ENCODE data around the gene PXMP4. TPM values are rescaled to one million over a fixed set of nuclear protein-coding genes. Genes with fewer than 3 reads are reported as not detected.

Gene PXMP4
- total RNA-seq, 1 donor from 2014 or later, result 35.6 TPM

- no peak overlapping the region for H3K4me3 ChIP-seq
- H3K27me3 ChIP-seq, result no peaks in the 10 kb centered on the region
- no peaks in the 10 kb centered on the region for H3K9me3 ChIP-seq
- intact Hi-C loops (cut with DNase I), result no loop called here
- H3K27ac ChIP-seq, result no peak overlapping the region
- no peaks in the 10 kb centered on the region for H3K4me1 ChIP-seq
- ATAC-seq (no peak), DNase-seq (no peak)
- H3K36me3 ChIP-seq, result peaks cover 59% of the 10 kb centered on the region
- TF ChIP-seq CTCF (IDR thresholded peaks at IDR 0.05), result no peak
Observed at GRCh38 chr20:33709398-33709797, 10.7 kb downstream of the PXMP4 start.

DNA sequence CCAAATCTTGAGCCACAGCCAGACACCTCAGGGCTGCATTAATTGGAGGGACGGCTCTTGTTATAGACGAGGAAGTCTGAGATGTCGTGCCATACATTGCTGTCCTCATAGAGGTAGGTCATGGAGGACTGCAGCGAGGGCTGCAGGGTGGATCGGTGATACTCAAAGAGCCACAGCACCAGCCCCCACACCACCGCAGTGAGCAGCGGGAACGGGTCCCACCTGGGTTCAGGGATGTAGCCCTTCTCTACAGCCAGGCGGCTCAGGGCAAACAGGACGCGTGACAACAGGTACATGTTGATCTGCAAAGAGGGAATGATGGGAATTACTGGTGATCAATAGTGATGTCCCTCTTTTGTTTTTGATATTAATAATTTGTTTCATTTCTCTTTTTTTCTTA is 12.4 kb downstream of the PXMP4 start:
- Histone ChIP-seq H3K9me3 (no peaks in the 10 kb centered on the region), H3K27me3 (no peaks in the 10 kb centered on the region), H3K27ac (no peak overlapping the region), H3K4me1 (no peaks in the 10 kb centered on the region), H3K36me3 (peaks cover 43% of the 10 kb centered on the region), H3K4me3 (no peak overlapping the region)
- intact Hi-C loops (cut with DNase I), result no loop called here
- ATAC-seq, result no peak
- no peak for TF ChIP-seq CTCF (IDR thresholded peaks at IDR 0.05)
- no peak for DNase-seq

DNA sequence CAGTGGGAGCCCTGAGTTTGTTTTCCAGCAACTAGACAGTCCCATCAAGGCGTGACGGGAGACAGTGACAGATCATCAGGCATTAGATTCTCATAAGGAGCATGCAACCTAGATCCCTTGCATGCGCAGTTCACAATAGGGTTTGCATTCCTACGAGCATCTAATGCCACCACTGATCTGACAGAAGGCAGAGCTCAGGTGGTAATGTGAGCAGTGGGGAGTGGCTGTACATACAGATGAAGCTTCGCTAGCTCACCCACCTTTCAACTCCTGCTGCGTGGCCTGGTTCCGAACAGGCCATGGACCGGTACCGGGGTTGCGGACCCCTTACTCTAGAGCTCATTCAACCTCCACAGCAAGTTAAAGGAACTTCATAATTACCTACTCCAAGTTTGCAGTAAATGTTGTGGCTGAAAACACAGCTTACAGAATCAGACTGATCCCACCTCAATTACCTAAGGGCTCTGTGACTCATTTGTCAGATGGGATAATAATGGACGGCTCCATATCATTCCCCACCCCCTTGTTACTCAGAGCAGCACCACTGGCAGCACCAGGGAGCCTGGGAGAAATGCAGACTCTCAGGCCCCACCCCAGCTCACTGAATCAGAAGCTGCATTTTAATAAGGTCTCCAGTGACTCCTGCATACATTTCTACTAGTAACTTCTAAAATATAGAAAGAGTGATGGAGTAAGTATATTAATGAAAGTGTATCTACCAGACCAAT is 15.7 kb downstream of the PXMP4 start:
- peaks cover 21% of the 10 kb centered on the region for H3K36me3 ChIP-seq
- no peak for ATAC-seq
- no peak overlapping the region for H3K27ac ChIP-seq
- intact Hi-C loops (cut with DNase I), result no loop called here
- no peak overlapping the region for H3K4me3 ChIP-seq
- no peaks in the 10 kb centered on the region for H3K4me1 ChIP-seq
- no peaks in the 10 kb centered on the region for H3K27me3 ChIP-seq
- H3K9me3 ChIP-seq, result no peaks in the 10 kb centered on the region
- DNase-seq, result no peak
- TF ChIP-seq CTCF (IDR thresholded peaks at IDR 0.05), result no peak

DNA sequence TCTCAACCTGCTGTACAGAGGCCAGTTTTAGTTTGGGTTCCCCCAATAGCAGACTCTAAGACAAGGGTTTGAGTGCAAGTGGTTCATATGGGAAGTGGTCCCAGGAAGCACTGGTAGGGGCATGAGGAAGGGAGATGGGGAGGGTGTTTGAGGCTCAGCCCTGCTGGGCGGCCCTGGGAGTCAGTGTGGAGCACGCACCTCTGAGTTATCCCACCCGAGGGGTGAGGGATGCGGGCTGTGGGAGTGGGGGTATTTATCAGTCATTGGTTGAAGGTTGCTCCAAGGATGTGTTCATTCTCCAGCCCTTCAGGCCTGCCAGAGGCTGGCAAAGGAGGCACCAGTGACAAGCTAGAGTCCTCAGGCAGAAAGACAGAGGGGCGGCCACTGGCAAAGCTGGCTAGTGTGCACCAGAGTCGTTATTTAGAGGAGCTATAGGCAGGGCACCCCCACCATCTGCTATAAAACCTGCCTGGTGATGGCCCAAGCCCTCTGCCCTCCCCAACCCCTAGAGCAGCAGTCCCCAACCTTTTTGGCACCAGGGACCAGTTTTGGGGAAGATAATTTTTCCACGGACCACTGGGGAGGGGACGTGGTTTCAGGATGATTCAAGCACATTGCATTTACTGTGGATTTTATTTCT is 16.5 kb downstream of the PXMP4 start:
- H3K27me3 ChIP-seq, result no peaks in the 10 kb centered on the region
- intact Hi-C loops (cut with DNase I), result no loop called here
- TF ChIP-seq CTCF (IDR thresholded peaks at IDR 0.05), result no peak
- H3K4me1 ChIP-seq, result no peaks in the 10 kb centered on the region
- no peak overlapping the region for H3K4me3 ChIP-seq
- ATAC-seq (no peak), DNase-seq (no peak)
- H3K9me3 ChIP-seq, result no peaks in the 10 kb centered on the region
- H3K36me3 ChIP-seq, result peaks cover 21% of the 10 kb centered on the region
- no peak overlapping the region for H3K27ac ChIP-seq

- ATAC-seq (peak; percentile 38), DNase-seq (no peak)
- no peak overlapping the region for H3K27ac ChIP-seq
Observed at GRCh38 chr20:33702861-33703260, 17.2 kb downstream of the PXMP4 start.

More at GRCh38 chr20:33702861-33703260, 17.2 kb downstream of the PXMP4 start:
- intact Hi-C loops (cut with DNase I), result no loop called here
- Histone ChIP-seq H3K4me3 (no peak overlapping the region), H3K4me1 (no peaks in the 10 kb centered on the region), H3K36me3 (peaks cover 20% of the 10 kb centered on the region), H3K27me3 (no peaks in the 10 kb centered on the region), H3K9me3 (no peaks in the 10 kb centered on the region)
- TF ChIP-seq CTCF (IDR thresholded peaks at IDR 0.05), result no peak

Measured in upper lobe of right lung (tissue), 1 donor.